Erythroblast (primary cell): ENCODE data around the gene LRP1-AS.

Experiments used
- GATA1 ChIP-seq: IDR thresholded peaks from 2 replicates; pipeline ENCODE4 v1.6.1; 2011; ENCODE audit warnings: low read depth, mild to moderate bottlenecking, control low read depth, low read length, moderate library complexity
- POLR2A ChIP-seq: IDR thresholded peaks from 2 replicates; pipeline ENCODE4 v1.6.1; 2011; ENCODE audit warnings: mild to moderate bottlenecking, low read length

GRCh38 chr12:57170408-57170807, 23.0 kb upstream of the LRP1-AS start:
- TF ChIP-seq POLR2A = no peak
- no peak for TF ChIP-seq GATA1
